Right kidney (tissue), 9 donors: ENCODE measurements around the gene WNT9A.
A peak's percentile ranks its signal among the peaks of the same experiment; 100 is the strongest.
"Not testable (repeated sequence)": the region's sequence is repeated elsewhere in the genome, so short reads cannot be mapped to it uniquely, and the experiment has no call there.

Experiments used
- DNase-seq: peaks from one replicate; pipeline ENCODE4 v3.0.0-alpha.2; 2016
- long read RNA-seq, 8 donors: transcript quantifications; one replicate each; lab custom pipeline, GENCODE V29; 2026

WNT9A gene, protein sequence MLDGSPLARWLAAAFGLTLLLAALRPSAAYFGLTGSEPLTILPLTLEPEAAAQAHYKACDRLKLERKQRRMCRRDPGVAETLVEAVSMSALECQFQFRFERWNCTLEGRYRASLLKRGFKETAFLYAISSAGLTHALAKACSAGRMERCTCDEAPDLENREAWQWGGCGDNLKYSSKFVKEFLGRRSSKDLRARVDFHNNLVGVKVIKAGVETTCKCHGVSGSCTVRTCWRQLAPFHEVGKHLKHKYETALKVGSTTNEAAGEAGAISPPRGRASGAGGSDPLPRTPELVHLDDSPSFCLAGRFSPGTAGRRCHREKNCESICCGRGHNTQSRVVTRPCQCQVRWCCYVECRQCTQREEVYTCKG
- long read RNA-seq, donor 1, result 0 reads
- long read RNA-seq, donor 2, result 0 reads
- long read RNA-seq, donor 3, result 0 reads
- long read RNA-seq, donor 4, result 0 reads
- long read RNA-seq, donor 5, result 0 reads
- long read RNA-seq, donor 6, result 0 reads
- long read RNA-seq, donor 7, partial matches to known transcripts, result 0 of 2 reads
- long read RNA-seq, donor 7, other reads (novel, unspliced or antisense), result 0 of 2 reads
- long read RNA-seq, donor 8, partial matches to known transcripts, result 0 of 1 reads
- long read RNA-seq, donor 8, other reads (novel, unspliced or antisense), result 0 of 1 reads

- no peak for DNase-seq
These were observed at the start of gene WNT9A for GRCh38 chr1:227947676-227948492. Gene WNT9A (minus strand): TSS chr1:227947932. CDS start chr1:227947887, 45 bp downstream.

GRCh38 chr1:227996187-227996950, 48.6 kb upstream of the WNT9A start:
- DNase-seq, result no peak

DNA sequence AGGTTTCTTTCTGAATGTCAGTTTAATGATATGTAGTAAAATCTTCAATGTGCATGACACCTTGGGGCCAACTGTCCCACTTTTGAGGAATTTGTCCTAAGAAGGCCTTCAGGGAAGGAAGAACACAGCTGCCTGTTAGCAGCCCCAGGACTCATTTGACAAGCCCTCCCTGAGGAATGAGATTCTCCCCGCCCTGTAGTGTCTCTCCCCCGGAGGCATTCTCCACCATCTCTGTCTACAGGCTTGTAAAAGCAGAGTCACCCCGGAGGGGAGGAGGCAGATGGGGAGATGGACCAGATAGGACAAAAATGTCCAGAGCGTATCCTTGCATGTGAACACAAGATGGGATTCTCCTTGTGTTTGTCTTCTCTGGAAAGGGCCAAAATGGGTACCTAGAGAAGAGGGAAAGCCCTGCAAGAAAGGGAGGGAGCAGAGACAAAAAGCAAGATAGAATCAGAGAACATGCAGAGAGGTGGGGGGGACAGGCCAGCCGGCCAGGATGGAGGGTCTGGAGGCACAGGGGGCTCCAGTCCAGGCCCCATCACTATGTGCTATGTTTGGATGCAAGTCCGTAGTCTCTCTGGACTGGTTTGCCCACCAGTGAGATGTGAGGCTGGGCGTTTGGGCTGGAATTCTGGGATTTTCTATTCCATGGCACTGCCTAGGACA, 47.0 kb upstream of the WNT9A start:
- no peak for DNase-seq

GRCh38 chr1:227987181-227987580, 39.4 kb upstream of the WNT9A start:
- no peak for DNase-seq

- DNase-seq, result not testable (repeated sequence)
These were observed 28.0 kb upstream of the WNT9A start for GRCh38 chr1:227975583-227976283.

DNA sequence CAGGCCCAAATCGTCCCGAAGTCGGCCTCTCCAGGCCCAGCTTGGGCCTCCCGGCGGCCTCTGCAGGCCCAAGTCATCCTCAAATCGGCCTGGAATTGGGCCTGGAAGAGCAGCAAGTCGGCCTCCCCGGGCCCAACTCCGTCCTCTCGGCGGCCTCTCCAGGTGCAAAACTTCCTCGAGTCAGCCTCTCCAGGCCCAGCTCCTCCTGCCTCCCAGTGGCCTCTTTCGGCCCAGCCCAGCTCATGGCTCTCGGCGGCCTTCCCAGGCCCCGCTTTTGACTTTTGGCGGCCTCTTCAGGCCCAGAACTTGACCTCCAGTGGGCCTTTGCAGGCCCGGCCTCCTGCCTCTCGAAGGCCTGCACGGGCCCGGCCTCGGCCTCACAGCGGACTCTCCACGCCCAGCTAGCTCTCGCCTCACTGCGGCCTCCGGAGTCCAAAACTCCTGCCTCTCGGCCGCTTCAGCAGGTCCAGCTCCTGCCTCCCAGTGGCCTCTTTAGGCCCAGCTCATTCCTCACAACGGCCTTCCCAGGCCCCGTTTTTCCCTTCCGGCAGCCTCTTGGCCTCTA, 26.1 kb upstream of the WNT9A start:
- DNase-seq, result not testable (repeated sequence)

GRCh38 chr1:227972843-227973374, 25.2 kb upstream of the WNT9A start:
- DNase-seq, result peak; percentile 46

DNA sequence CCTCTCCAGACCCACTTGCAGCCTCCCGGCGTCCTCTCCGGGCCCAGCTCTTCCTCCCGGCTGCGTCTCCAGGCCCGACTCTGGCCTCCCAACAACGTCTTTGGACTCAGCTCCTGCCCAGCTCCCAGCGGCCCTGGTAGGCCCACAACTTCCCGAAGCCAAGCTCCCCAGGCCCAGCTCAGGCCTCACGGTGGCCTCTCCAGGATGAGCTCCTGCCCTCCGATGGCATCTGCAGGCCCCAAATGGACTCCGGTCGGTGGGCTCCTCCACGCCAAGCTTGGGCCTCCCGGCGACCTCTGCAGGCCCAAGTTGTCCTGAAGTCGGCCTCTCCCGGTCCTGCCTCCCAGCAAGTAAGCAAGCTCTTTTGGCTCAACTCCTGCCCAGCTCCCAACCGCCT, 24.5 kb upstream of the WNT9A start:
- not testable (repeated sequence) for DNase-seq

- DNase-seq, result not testable (repeated sequence)
These were observed 24.0 kb upstream of the WNT9A start for GRCh38 chr1:227971643-227972282.

- DNase-seq, result not testable (repeated sequence)
These were observed 23.5 kb upstream of the WNT9A start for GRCh38 chr1:227971216-227971615.

- DNase-seq, result not testable (repeated sequence)
These were observed 22.6 kb upstream of the WNT9A start for GRCh38 chr1:227970076-227970995.

DNA sequence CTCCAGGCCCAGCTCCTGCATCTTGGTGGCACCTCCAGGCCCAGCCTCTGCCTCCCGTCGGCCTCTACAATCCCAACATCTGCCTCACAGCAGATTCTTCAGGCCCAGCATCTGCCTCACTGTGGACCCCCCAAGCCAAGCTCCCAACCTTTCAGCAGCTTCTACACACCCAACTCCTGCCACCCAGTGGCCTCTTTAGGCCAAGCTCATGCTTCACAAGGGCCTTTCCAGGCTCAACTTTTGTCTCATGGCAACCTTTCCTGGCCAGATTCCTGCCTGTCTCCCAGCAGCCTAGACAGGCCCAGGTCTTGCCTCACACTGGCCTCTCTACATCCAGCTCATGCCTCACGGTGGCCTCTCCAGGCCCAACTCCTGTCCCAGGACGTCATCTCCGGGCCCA, 20.1 kb upstream of the WNT9A start:
- DNase-seq, result not testable (repeated sequence)

DNA sequence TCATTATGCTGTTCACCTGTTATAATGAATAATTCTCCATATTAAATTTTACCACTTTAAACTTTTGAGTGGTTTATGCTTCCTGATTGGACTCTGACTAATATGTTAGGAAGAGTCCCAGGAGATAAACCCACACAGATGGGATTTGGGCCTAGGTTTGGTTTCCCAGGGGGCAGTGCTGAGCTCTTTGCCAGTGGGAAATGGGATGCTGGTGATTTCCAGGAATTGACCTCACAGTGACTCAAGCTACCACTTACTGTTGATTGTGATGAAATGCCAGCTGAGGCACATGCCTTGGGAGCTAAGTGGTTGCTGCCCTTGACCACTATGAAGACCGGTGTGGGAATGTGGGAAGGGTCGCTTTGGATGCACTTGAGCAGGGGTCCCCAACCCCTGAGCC, 19.0 kb upstream of the WNT9A start:
- not testable (repeated sequence) for DNase-seq

DNA sequence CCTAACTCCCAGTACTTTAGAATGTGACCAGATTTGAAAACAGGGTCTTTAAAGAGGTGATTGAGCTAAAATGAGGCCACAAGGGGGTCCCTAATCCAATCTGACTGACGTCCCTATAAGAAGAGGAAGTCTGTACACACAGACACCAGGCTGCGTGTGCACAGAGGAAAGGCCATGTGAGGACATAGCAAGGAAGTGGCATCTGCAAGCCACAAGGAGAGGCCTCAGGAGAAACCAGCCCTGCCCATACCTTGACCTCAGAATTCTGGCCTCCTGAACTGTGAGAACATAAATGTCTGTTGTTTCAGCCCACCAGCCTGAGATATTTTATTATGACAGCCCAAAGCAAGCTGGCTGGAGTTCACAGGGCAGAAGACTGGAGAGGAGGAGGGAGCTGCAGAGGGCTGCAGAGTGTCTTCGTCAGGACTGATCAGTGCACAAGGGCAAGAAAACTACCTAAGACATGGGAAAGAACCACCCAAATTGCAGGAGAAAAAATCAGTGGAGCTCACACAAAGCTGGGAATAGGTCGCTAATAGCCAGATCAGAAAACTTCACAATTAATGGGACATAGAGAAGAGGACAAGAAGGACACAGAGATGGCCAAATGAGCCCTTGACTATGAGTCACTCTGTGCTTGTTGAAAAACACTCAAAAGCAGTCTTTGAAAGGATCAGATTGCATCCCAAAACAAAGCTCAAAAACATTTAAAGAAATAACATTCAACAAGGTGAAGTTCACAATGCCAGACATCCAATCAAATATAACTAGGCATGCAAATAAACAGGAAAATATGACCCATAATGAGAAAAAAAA, 14.1 kb upstream of the WNT9A start:
- DNase-seq, result no peak

- DNase-seq, result no peak
These were observed 11.7 kb upstream of the WNT9A start for GRCh38 chr1:227959325-227959860.

GRCh38 chr1:227958617-227959324, 11.0 kb upstream of the WNT9A start:
- no peak for DNase-seq

DNA sequence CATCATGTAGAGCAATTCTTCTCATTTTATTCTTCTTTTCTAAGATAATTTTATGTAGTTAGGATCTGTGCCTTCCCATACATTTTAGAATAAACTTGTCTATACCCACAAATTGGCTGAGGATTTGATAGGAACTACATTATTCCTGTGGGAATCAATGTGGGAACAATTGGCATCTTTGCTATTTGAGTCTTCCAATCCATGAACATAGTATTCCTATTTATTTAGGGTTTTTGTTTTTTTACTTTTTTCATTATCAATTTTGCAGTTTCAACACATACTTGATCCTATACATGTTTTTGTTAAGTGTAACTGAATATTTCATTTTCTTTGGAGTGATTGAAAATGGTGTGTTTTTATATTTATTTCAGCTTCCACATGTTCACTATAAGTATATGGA, 8.1 kb upstream of the WNT9A start:
- no peak for DNase-seq
